ENCODE measurements around the gene ELF4.

The ELF4 gene

DNA sequence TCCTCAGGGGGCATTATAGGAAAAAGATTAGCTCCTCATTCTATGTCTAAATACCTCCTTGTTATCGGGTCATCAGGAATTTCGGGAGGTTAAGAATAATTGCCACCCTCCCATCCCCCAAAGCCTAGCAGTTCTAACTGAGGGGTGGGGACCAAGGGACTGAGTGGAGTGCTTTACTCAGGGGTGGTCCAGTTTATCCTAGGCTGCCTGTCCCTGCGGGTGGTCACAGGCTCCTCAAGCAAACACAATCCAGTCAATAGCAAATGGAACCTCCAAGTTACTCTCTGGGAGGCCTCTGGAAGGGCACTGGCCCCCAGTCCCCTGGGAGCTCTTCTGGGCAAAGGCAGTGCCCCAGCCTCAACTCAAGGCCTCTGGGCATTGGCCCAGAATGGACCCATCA lies 6.7 kb downstream of the ELF4 start:
- Histone ChIP-seq H3K9me3 (ENCODE audit: control insufficient read depth, insufficient read depth, low read length) (no peaks in the 10 kb centered on the region), H3K4me1 (ENCODE audit: insufficient read depth, low read length) (peaks cover 24% of the 10 kb centered on the region), H3K9ac (ENCODE audit: low read depth, low read length) (no peak overlapping the region), H3K36me3 (ENCODE audit: insufficient read depth, low read length) (no peaks in the 10 kb centered on the region)

DNA sequence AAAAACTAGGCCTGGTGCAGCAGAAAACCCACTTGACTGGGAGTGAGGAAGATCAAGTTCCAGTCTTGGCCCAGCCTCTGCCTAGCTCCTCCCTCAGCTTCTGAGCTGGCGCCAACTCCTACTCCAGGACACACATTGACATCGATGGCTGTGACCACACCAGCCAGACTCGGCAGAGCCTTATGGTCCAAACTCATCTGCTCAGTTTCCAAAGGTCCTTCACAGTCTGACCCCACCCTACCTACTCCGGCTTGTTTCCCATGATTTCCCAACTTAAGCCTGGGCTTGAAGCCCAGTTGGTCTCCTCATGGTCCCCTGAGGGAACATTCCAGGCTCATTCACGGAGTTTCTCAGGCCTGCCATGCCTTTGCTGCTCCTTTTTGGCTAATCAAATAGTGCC lies 10.1 kb downstream of the ELF4 start:
- H3K4me1 ChIP-seq (ENCODE audit: insufficient read depth, low read length) = peaks cover 20% of the 10 kb centered on the region
- H3K9ac ChIP-seq (ENCODE audit: low read depth, low read length) = no peak overlapping the region
- H3K36me3 ChIP-seq (ENCODE audit: insufficient read depth, low read length) = no peaks in the 10 kb centered on the region
- H3K9me3 ChIP-seq (ENCODE audit: control insufficient read depth, insufficient read depth, low read length) = no peaks in the 10 kb centered on the region

DNA sequence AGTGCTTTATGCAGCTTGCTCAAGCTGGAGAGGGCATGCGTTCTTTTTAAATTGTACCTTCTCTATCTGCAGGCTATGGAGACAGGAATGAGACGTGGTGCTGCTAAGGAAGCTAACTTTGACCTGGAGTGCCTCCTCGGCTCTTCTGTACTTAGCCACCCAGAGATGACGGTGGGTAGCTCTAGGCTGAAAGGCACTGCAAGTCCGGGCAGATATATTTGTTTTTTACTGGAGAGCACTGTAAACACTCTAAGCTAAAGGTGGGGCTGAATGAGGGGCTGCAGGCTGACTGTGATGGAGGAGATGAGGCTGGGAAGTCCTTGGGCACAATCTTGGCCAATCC lies 12.1 kb downstream of the ELF4 start:
- no peaks in the 10 kb centered on the region for H3K9me3 ChIP-seq (ENCODE audit: control insufficient read depth, insufficient read depth, low read length)
- peaks cover 17% of the 10 kb centered on the region; the same call in 1 of the 2 replicates for H3K4me1 ChIP-seq (ENCODE audit: insufficient read depth, low read length)
- no peaks in the 10 kb centered on the region for H3K36me3 ChIP-seq (ENCODE audit: insufficient read depth, low read length)
- H3K9ac ChIP-seq (ENCODE audit: low read depth, low read length) = no peak overlapping the region

DNA sequence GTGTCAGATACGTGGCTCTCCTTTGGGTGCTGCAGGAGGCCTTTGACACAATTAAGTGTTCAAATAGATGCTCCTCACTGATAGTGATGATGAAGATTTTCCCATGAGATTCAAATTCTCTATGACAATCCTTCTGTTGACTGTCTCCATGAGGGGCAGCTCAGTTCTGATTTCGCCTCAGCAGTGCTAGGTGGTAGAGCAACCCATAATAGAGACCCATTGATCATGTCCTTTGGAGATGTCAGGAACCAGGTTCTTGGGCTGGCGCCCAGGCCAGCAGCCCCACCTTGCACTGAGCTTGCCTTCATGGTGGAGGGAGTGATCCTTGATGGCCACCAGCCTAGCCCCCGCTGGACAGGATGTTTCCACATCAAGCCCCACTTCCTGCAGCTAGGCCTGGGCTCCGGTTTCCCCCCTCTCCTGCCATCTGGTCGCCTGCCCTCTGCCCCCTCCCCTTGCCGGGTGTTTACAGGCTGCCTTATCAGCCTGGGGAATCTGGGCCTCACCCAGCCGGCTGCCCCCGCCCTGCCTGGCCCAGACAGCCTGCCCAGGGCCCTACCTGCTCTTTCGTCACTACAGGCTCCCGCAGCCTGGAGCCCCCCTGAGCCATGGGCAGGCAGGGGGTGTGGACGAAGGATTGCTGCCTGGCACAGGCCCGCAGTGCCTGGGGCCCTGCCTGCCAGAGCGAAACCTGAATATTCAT lies 12.6 kb downstream of the ELF4 start:
- no peaks in the 10 kb centered on the region for H3K9me3 ChIP-seq (ENCODE audit: control insufficient read depth, insufficient read depth, low read length)
- peaks cover 17% of the 10 kb centered on the region; the same call in 1 of the 2 replicates for H3K4me1 ChIP-seq (ENCODE audit: insufficient read depth, low read length)
- H3K36me3 ChIP-seq (ENCODE audit: insufficient read depth, low read length) = no peaks in the 10 kb centered on the region
- H3K9ac ChIP-seq (ENCODE audit: low read depth, low read length) = no peak overlapping the region

DNA sequence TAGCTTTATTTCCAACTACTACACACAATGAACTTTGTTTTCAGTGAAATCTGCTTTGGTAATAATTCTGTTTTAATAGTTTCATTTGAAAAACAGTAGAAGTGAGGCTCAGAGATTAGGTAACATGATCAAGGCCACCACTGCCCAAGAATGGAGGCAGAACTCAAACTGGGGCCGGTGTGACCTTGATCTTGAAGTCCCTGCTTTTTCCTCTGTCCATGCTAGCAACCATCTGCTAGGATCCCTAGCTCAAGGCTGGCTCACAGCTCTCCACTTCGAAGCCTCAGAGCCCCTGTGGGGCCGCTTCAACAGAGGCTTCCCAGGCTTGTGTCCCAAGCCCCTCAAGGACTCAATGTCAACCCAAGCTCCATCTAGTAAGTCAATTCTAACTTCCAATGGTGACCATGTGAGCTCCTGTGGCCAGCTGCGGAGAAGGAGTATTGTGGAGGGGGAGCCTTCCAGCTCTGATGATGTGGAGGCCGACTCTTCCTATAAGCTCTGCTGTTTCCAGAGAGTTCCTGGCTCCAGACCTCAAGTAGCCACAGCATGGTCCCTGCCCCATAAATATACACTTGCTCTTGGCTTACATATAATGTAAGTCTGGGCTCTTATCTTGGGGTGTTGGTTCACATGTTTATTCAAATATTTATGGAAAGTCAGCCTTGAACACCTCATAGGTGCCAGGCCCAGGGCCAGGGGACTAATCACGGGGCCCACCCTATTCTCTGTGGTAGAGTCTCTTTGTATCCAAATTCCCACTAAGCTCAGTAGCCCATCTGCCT lies 14.9 kb downstream of the ELF4 start:
- peaks cover 23% of the 10 kb centered on the region; the same call in 1 of the 2 replicates for H3K4me1 ChIP-seq (ENCODE audit: insufficient read depth, low read length)
- no peak overlapping the region for H3K9ac ChIP-seq (ENCODE audit: low read depth, low read length)
- H3K36me3 ChIP-seq (ENCODE audit: insufficient read depth, low read length) = no peaks in the 10 kb centered on the region
- no peaks in the 10 kb centered on the region for H3K9me3 ChIP-seq (ENCODE audit: control insufficient read depth, insufficient read depth, low read length)

DNA sequence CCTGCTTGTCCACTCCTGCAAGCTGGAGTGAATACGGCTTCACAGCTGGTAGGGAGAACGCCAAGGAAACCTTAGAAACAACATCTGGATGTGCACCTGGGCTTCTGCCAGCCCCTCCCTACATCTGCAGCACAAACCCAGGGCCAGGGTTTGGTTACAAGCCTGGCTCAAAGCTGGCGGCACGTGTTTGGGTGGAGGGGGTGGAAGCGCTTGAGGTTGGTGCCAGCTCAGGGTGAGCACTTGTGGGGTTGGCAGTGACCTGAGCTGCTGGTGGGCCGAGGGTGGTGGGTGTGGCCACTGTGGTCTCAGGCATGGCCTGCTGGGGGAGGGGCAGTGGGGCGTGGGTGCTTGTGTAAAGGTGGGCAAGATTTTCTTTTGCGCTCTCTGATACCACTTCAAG lies 15.6 kb downstream of the ELF4 start:
- Histone ChIP-seq H3K9me3 (ENCODE audit: control insufficient read depth, insufficient read depth, low read length) (no peaks in the 10 kb centered on the region), H3K4me1 (ENCODE audit: insufficient read depth, low read length) (peaks cover 23% of the 10 kb centered on the region; the same call in 1 of the 2 replicates), H3K9ac (ENCODE audit: low read depth, low read length) (no peak overlapping the region), H3K36me3 (ENCODE audit: insufficient read depth, low read length) (no peaks in the 10 kb centered on the region)

DNA sequence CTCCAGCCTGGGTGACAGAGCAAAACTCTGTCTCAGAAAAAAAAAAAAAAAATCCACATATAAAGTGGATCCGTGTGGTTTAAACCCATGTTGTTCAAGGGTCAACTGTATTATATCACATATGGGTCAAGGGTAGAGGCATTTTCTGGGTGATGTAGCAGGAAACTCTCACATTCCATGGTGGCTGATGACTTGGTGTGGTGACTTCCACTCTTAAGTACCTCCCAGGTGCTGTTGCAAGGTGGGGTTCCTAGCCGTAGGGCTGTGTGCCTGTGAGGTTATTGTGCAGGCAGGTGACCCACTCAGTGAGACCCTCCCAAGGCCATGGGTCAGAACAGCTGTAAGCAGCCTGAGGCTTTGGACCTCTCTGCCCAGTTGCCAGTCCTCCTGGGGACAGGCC lies 17.0 kb downstream of the ELF4 start:
- no peaks in the 10 kb centered on the region for H3K36me3 ChIP-seq (ENCODE audit: insufficient read depth, low read length)
- no peaks in the 10 kb centered on the region for H3K9me3 ChIP-seq (ENCODE audit: control insufficient read depth, insufficient read depth, low read length)
- no peak overlapping the region for H3K9ac ChIP-seq (ENCODE audit: low read depth, low read length)
- peaks cover 14% of the 10 kb centered on the region; the same call in 1 of the 2 replicates for H3K4me1 ChIP-seq (ENCODE audit: insufficient read depth, low read length)

DNA sequence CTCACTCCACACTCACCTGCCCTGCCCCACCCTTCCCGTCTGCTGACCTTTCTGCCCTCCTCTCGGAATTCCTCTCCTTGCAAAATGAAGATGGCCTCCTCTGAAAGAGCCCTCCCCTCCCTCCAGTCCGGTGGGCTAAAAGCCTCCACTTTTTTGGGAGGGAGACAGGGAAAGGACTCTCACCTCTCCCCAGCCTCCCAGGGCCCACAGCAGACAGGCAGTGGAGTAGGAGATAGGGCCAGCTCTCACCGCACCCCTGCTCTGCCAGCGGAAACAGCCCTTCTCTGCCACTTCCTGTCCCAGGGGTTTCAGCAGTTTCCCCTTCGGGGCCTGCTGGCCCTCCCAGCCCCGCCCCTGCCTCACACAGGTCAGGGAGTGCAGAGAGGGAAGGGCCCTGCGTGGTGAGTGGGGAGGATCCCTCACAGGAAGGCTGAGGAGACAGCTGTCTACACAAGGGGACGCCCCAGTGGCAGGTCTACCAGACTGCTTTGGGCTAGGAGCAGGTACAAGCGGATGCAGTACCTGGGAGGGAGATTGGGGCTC lies 18.2 kb downstream of the ELF4 start:
- peak overlapping the region; percentile 4; the same call in 1 of the 2 replicates for H3K9ac ChIP-seq (ENCODE audit: low read depth, low read length)
- no peaks in the 10 kb centered on the region for H3K9me3 ChIP-seq (ENCODE audit: control insufficient read depth, insufficient read depth, low read length)
- H3K4me1 ChIP-seq (ENCODE audit: insufficient read depth, low read length) = peaks cover 7% of the 10 kb centered on the region; the same call in 1 of the 2 replicates
- H3K36me3 ChIP-seq (ENCODE audit: insufficient read depth, low read length) = no peaks in the 10 kb centered on the region

DNA sequence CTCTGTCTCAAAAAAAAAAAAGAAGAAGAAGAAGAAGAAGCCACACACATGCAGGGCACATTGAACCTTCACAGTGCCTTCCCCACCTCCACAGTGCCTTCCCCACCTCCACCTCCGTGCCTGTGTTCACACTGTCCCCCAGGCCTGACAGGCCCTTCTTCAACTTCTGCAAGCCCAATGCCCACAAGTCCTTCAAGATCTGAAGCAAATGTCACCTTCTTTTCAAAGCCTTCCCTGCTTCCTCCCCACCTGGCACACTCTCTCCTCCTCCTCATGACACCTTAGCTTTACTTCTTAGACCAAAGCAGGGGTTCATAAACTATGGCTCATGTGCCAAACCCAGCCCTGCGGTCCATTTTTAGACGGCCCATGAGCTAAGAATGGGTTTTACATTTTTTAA lies 19.9 kb downstream of the ELF4 start:
- Histone ChIP-seq H3K9me3 (ENCODE audit: control insufficient read depth, insufficient read depth, low read length) (no peaks in the 10 kb centered on the region), H3K4me1 (ENCODE audit: insufficient read depth, low read length) (peaks cover 23% of the 10 kb centered on the region), H3K36me3 (ENCODE audit: insufficient read depth, low read length) (no peaks in the 10 kb centered on the region), H3K9ac (ENCODE audit: low read depth, low read length) (no peak overlapping the region)

DNA sequence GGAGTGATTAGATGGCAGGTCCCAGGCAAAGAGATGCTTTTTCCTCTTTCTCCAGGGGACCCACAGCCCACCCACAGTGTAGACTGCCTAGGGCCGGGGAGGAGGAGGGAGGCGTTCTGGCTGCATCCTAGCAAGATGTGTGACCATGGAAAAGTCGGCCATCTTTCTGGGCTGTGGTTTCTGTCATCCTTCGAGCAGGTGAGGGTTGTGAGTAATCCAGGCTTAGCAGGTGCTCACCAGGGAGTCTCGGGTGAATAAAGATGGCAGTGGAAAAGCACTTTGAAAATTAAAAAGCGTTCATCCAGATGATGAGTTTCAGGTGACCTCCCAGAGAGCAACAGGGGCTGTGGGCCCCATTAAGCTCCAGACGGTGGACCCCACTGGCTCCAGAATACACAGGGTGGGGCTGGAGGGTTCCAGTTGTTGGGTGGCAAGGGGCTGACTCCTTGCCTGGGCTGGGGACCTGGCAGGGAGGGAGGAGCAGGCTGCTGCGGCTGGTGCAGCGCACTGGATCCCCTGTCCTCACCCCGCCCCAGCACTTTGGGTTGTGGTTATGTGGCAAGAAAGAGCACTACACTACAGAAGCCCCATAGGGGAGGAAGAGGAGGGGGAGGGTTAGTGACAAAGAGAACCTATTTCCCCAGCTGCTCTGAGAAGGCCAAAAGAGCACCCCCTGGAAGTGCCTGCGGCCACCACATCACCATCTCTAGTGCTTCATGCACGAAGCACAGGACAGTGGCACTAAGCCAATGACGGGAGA lies 23.7 kb downstream of the ELF4 start:
- Histone ChIP-seq H3K36me3 (ENCODE audit: insufficient read depth, low read length) (no peaks in the 10 kb centered on the region), H3K4me1 (ENCODE audit: insufficient read depth, low read length) (peaks cover 52% of the 10 kb centered on the region), H3K9me3 (ENCODE audit: control insufficient read depth, insufficient read depth, low read length) (no peaks in the 10 kb centered on the region), H3K9ac (ENCODE audit: low read depth, low read length) (no peak overlapping the region)

DNA sequence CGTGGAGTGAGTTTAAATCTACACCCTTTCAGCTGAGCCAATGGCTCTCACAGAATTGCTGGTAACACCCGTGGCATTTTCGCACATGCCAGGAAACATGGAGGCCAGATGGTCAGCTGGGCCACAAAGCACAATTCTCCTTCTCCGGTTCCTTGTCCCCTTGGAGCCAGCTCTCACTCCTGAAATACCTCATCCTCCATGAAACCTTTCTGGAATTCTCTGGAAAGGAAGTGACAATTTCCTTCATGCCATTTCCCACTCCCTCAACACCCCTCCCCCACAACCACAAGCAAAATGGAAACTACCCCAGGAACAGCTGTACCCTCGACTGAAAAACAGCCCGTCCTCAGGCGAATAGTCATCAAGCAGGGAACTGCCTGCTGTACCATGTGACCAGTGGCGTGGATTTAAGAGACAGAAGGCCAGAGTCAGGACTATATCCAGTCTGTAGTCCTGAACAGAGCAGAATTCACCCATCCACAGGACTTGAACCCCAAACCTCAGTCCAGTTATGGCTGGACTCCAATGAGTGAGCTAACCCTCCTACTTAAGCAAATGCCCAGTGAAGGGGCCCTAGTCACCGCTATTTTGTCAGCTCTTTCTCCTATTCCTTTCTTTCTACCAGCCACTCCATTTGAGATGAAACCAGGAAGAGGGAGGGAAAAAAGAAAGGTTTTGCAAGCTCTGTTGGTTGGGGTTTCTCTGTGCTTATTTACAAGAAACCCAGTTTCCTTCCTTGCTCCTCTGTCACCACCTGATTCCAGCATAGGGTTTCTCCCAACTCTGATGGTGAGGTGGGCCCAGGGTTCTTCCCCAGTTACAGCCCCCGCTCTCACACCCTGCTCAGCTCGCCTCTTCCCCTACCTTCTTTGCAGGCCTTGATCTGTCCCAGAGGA lies 24.5 kb downstream of the ELF4 start:
- H3K4me1 ChIP-seq (ENCODE audit: insufficient read depth, low read length) = peaks cover 54% of the 10 kb centered on the region
- no peaks in the 10 kb centered on the region for H3K36me3 ChIP-seq (ENCODE audit: insufficient read depth, low read length)
- H3K9ac ChIP-seq (ENCODE audit: low read depth, low read length) = no peak overlapping the region
- H3K9me3 ChIP-seq (ENCODE audit: control insufficient read depth, insufficient read depth, low read length) = no peaks in the 10 kb centered on the region

DNA sequence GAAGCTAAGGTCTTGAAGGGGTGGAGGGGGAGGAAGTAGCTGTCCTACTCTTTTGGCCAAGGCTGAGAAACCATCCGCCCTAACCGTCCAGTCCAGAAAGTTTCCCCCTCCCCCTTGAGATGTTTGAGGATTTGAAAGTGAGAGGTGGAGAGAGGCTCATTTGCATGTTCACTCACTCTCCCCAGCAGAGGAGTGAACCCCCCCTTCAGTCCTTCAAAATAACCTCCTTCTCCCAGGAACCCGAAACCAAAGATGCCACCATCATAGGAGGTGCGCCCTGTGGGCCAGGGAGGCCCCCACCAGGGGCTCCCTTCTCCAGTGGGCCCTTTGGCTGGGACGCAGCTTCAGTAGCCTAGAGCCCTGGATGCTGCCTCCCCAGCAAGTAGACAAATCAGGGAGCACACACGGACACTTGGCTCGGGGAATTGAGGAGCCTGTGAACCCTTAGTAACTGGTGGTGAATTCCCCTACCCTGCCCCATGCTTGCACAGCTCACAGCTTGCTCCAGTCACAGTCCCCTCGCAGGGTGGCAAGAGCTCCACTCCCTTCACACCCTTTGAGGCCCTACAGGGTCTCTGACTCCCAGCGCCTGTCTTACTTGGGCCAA lies 25.6 kb downstream of the ELF4 start:
- H3K9me3 ChIP-seq (ENCODE audit: control insufficient read depth, insufficient read depth, low read length) = no peaks in the 10 kb centered on the region
- peaks cover 54% of the 10 kb centered on the region for H3K4me1 ChIP-seq (ENCODE audit: insufficient read depth, low read length)
- no peaks in the 10 kb centered on the region for H3K36me3 ChIP-seq (ENCODE audit: insufficient read depth, low read length)
- no peak overlapping the region for H3K9ac ChIP-seq (ENCODE audit: low read depth, low read length)

DNA sequence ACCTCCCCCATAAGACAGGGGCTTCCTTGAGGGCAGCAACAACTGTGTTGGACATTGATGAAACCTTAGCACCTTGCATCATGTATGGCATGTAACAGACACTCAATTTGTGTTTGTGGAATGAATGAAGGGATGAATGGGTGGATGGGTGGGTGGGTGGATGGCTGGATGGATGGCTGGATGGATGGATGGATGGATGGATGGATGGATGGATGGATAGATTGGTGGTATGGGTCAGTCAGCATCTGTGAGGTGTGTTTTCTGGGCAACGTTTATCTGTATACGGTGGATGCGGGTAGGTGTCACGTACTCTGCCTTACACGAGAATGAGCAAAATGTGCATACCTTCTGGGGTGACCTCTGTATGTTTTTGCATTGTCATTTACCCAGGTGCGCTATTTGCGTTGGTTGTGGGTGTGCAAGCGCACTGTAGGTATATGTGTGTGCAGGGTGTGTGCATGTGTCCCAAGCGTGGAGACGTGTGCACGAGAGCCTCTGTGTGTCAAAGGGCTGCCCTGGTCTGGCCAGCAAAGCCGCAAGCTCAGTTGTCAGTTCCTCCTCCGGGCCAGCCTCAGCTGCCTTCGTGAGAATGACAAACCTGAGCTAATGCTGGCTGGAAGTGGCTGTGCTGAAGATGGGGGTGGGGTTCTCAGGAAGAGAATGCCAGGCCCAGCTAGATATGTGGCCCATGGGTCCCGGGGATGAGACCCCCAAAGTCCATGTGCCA lies 26.5 kb downstream of the ELF4 start:
- H3K36me3 ChIP-seq (ENCODE audit: insufficient read depth, low read length) = no peaks in the 10 kb centered on the region
- no peak overlapping the region for H3K9ac ChIP-seq (ENCODE audit: low read depth, low read length)
- H3K9me3 ChIP-seq (ENCODE audit: control insufficient read depth, insufficient read depth, low read length) = no peaks in the 10 kb centered on the region
- H3K4me1 ChIP-seq (ENCODE audit: insufficient read depth, low read length) = peaks cover 54% of the 10 kb centered on the region
